Colonic mucosa (tissue), 4 donors: ENCODE results near the gene VPS8. TPM values are rescaled to one million over a fixed set of nuclear protein-coding genes. Genes with fewer than 3 reads are reported as not detected.

Experiments used
- DNase-seq: peaks from one replicate; pipeline ENCODE4 v3.0.0-alpha.2; 2020
- H3K27ac ChIP-seq: fragments of 200-600 bp; one replicate; pipeline ENCODE4 v1.8.0; 2021
- H3K27me3 ChIP-seq: fragments of 200-600 bp; one replicate; pipeline ENCODE4 v1.8.0; 2021
- H3K36me3 ChIP-seq: fragments of 200-600 bp; one replicate; pipeline ENCODE4 v1.8.0; 2021
- H3K4me1 ChIP-seq: fragments of 200-600 bp; one replicate; pipeline ENCODE4 v1.8.0; 2021; ENCODE audit warnings: mild to moderate bottlenecking
- H3K4me3 ChIP-seq: fragments of 200-600 bp; one replicate; pipeline ENCODE4 v1.8.0; 2021
- H3K9ac ChIP-seq, 2 donors: one replicate each; pipeline ENCODE4 v1.7.0; 2013; ENCODE audit warnings: control low read depth in 2 of 2, low read depth in 2 of 2, low read length in 2 of 2
- H3K9me3 ChIP-seq: fragments of 200-600 bp; one replicate; pipeline ENCODE4 v1.8.0; 2021
- intact Hi-C: fragments of 100-400 bp; cut with DNase I; formaldehyde crosslinking; loops from one replicate; pipeline ENCODE4 v1.14.1; 2022
- total RNA-seq, 2 donors: library from RNA; stranded (reverse); fragmentation: NEBNext Ultra II Directional in 1 of 2; extraction: Animal tissue kit (Norgen Biotek cat#: 25700) in 1 of 2; gene quantifications; one replicate each; pipeline ENCODE4 v1.2.1, GENCODE V29; 2021
- TF ChIP-seq, protein P1 (sequence below): fragments of 200-600 bp; IDR thresholded peaks from one replicate; pipeline ENCODE4 v1.8.0; 2022; ENCODE audit warnings: antibody characterized with exemption, mild to moderate bottlenecking
- donor health status: healthy.
- donor health status: DM: no; HTN: no; CAD: no.
- donor health status: DM: no; HTN: no; CAD: no.

VPS8 gene
- total RNA-seq, 2 donors from 2014 or later = 43.7 to 54.8 TPM

DNA sequence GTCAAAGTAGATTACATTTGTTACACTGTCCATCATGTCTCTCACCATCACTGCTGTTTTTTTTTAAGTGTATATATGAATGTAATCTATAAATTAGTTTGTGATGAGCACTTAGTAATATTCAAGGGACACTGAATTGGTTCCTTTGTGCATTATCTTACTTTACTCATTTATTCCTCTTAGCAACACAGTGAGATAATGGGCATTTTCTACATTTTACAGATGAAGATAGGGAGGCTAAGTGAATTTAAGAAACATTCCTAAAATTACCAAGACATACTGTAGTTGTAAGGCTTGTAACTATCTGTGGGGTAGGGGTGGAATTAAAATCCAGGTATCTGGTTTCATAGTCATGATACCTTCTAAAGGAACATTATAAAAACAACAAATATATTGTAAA lies 33.9 kb downstream of the VPS8 start:
- H3K9me3 ChIP-seq = no peaks in the 10 kb centered on the region
- H3K36me3 ChIP-seq = no peaks in the 10 kb centered on the region
- no peaks in the 10 kb centered on the region for H3K27me3 ChIP-seq
- H3K4me1 ChIP-seq = no peaks in the 10 kb centered on the region
- H3K27ac ChIP-seq = no peak overlapping the region
- no peak overlapping the region for H3K9ac ChIP-seq
- intact Hi-C loops = no loop called here
- H3K4me3 ChIP-seq = no peak overlapping the region
- TF ChIP-seq, protein P1, sequence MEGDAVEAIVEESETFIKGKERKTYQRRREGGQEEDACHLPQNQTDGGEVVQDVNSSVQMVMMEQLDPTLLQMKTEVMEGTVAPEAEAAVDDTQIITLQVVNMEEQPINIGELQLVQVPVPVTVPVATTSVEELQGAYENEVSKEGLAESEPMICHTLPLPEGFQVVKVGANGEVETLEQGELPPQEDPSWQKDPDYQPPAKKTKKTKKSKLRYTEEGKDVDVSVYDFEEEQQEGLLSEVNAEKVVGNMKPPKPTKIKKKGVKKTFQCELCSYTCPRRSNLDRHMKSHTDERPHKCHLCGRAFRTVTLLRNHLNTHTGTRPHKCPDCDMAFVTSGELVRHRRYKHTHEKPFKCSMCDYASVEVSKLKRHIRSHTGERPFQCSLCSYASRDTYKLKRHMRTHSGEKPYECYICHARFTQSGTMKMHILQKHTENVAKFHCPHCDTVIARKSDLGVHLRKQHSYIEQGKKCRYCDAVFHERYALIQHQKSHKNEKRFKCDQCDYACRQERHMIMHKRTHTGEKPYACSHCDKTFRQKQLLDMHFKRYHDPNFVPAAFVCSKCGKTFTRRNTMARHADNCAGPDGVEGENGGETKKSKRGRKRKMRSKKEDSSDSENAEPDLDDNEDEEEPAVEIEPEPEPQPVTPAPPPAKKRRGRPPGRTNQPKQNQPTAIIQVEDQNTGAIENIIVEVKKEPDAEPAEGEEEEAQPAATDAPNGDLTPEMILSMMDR = no peak
- no peak for DNase-seq

DNA sequence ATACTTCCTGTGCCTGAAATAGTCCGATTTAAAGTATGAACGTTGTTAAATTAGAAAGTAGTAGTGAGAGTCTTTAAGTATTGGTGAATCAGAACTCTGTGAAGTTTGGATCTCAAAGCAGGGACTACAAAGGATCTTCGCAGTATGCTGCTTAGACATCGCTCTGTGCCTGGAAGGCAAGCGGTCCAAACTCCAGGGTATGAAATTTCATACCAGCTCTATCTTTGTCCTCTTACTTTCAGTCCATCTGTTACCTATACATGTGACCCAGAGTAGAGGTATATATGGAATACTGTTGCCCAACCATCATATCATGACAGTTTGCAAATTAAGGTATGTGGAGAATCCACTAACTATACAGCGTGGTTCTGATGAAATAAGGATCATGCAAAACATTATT lies 34.5 kb downstream of the VPS8 start:
- intact Hi-C loops = no loop called here
- TF ChIP-seq, protein P1 = no peak
- no peaks in the 10 kb centered on the region for H3K4me1 ChIP-seq
- H3K9me3 ChIP-seq = no peaks in the 10 kb centered on the region
- no peak overlapping the region for H3K27ac ChIP-seq
- no peak overlapping the region for H3K4me3 ChIP-seq
- no peaks in the 10 kb centered on the region for H3K36me3 ChIP-seq
- H3K27me3 ChIP-seq = no peaks in the 10 kb centered on the region
- no peak overlapping the region for H3K9ac ChIP-seq
- no peak for DNase-seq

DNA sequence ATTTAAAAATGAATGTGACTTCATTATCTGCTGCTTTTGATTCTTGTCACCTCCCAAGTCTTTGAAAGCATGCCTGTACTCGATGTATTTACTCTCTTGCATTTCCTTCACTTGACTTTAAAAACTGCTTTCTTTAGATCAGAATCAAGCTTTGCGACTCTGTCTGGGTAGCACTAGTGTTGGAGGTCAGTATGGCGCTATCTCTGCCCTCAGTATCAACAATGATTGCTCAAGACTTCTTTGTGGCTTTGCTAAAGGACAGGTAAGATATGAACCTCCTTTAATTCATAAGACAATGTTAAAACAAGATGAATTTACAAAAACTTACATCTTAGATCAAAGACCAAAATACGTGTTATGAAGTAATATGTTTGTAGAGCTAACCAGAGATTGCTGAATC lies 37.0 kb downstream of the VPS8 start:
- H3K27ac ChIP-seq = no peak overlapping the region
- no peaks in the 10 kb centered on the region for H3K27me3 ChIP-seq
- H3K9me3 ChIP-seq = no peaks in the 10 kb centered on the region
- no peaks in the 10 kb centered on the region for H3K36me3 ChIP-seq
- intact Hi-C loops = no loop called here
- no peak for DNase-seq
- H3K4me3 ChIP-seq = no peak overlapping the region
- TF ChIP-seq, protein P1 = no peak
- H3K4me1 ChIP-seq = no peaks in the 10 kb centered on the region
- no peak overlapping the region for H3K9ac ChIP-seq

DNA sequence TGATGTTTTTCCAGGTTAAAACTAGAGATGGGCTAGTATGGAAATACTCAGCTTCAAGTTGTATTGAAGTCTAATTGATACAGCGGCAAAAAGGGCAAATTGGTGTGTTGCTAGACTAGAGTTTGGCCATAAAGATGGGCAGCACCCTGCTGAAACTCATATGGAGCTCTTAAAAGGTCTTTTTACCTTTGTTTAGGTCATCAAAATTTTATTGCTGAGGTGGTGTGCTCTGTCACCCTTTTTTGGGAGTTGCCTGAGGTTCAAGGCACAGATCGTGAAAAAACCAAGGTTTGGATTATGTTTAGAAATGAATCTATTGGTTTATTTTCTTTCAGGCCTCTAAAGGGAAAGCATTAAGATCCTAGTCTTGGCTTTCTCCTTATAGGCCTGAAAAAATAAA lies 38.2 kb downstream of the VPS8 start:
- Histone ChIP-seq H3K27me3 (no peaks in the 10 kb centered on the region), H3K4me1 (no peaks in the 10 kb centered on the region), H3K9ac (no peak overlapping the region), H3K27ac (no peak overlapping the region), H3K9me3 (no peaks in the 10 kb centered on the region), H3K36me3 (no peaks in the 10 kb centered on the region), H3K4me3 (no peak overlapping the region)
- TF ChIP-seq, protein P1 = no peak
- DNase-seq = no peak
- intact Hi-C loops = no loop called here

DNA sequence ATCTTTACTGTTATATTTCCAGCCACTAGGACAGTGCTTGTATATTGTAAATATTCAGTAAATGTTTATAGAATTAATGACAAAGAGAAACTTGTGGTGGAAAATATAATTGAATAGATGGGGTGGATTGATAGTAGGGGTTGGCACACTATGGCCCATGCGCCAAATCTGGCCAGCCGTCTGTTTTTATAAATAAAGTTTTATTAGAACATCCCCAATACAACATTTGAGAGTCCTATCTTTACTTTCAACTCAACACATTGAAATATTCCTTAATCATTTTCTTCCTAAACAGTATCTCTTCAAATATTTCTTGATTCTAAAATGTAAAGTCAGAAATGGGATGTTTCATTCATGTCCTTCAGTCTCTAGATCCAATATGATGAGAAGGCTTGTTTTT lies 45.1 kb downstream of the VPS8 start:
- Histone ChIP-seq H3K27me3 (no peaks in the 10 kb centered on the region), H3K36me3 (no peaks in the 10 kb centered on the region), H3K9me3 (no peaks in the 10 kb centered on the region), H3K4me1 (no peaks in the 10 kb centered on the region), H3K4me3 (no peak overlapping the region), H3K27ac (no peak overlapping the region), H3K9ac (no peak overlapping the region)
- intact Hi-C loops = no loop called here
- TF ChIP-seq, protein P1 = no peak
- DNase-seq = no peak

DNA sequence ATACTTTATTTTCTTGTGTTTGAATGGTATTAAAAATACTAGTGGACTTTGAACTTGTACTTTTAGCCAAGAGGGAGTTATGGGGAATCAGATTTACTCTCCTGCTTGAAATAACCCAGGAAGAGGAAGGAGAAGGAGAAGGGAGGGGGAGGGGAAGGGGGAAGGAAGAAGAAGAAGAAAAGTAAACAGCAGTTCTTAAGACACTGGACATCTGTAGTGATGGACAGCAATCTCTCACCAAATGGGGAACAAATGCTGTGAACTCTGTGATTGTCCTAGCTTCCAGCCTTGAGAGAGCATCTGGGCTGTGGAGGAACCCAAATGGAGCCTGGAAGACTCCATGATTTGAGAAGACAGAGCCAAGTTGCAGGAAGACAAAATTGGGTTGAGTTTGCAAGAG lies 52.0 kb downstream of the VPS8 start:
- H3K4me3 ChIP-seq = no peak overlapping the region
- H3K4me1 ChIP-seq = no peaks in the 10 kb centered on the region
- intact Hi-C loops = no loop called here
- no peaks in the 10 kb centered on the region for H3K36me3 ChIP-seq
- H3K27me3 ChIP-seq = no peaks in the 10 kb centered on the region
- TF ChIP-seq, protein P1 = no peak
- H3K9ac ChIP-seq = no peak overlapping the region
- H3K9me3 ChIP-seq = no peaks in the 10 kb centered on the region
- no peak for DNase-seq
- no peak overlapping the region for H3K27ac ChIP-seq
